Trophoblast cell (in vitro differentiated cells and primary cell): Measurements from ENCODE around the gene LRRN1.
A peak's percentile ranks its signal among the peaks of the same experiment; 100 is the strongest.

Experiments
- DNase-seq, 2 donors: peaks; one replicate each; pipeline ENCODE4 v3.0.0-alpha.2; 2016
- H2AFZ ChIP-seq: 2 replicates; pipeline ENCODE4 v1.6.1; 2013; ENCODE audit warnings: low read length, moderate library complexity, mild to moderate bottlenecking; ENCODE audit not compliant: insufficient read depth, poor library complexity
- H2AK5ac ChIP-seq: 2 replicates; pipeline ENCODE4 v1.6.1; 2013; ENCODE audit warnings: mild to moderate bottlenecking, low read length
- H2BK120ac ChIP-seq: 2 replicates; pipeline ENCODE4 v1.6.1; 2013; ENCODE audit warnings: low read length, mild to moderate bottlenecking, moderate library complexity; ENCODE audit not compliant: insufficient read depth, poor library complexity
- H2BK12ac ChIP-seq: 2 replicates; pipeline ENCODE4 v1.6.1; 2013; ENCODE audit warnings: mild to moderate bottlenecking, low read length, moderate library complexity
- H2BK5ac ChIP-seq: 2 replicates; pipeline ENCODE4 v1.6.1; 2013; ENCODE audit warnings: low read length, low read depth, moderate library complexity, mild to moderate bottlenecking; ENCODE audit not compliant: poor library complexity
- H3K14ac ChIP-seq: 2 replicates; pipeline ENCODE4 v1.6.1; 2013; ENCODE audit warnings: mild to moderate bottlenecking, low read length
- H3K18ac ChIP-seq: 2 replicates; pipeline ENCODE4 v1.6.1; 2013; ENCODE audit warnings: mild to moderate bottlenecking, low read length
- H3K23ac ChIP-seq: 2 replicates; pipeline ENCODE4 v1.6.1; 2013; ENCODE audit warnings: low read length
- H3K27ac ChIP-seq: 2 replicates; pipeline ENCODE4 v1.5.1; 2013; ENCODE audit warnings: low read depth, mild to moderate bottlenecking, inconsistent platforms, low read length, moderate library complexity
- H3K27me3 ChIP-seq: 2 replicates; pipeline ENCODE4 v1.6.1; 2013; ENCODE audit warnings: inconsistent platforms, mild to moderate bottlenecking, low read length, moderate library complexity; ENCODE audit not compliant: insufficient read depth
- H3K36me3 ChIP-seq, 2 experiments: 1 replicate in 1 of 2; 2 replicates in 1 of 2; pipeline ENCODE4 v1.6.1; 2013; ENCODE audit warnings: low read length in 2 of 2, mild to moderate bottlenecking in 2 of 2, moderate library complexity in 1 of 2; ENCODE audit not compliant: insufficient read depth in 2 of 2, control insufficient read depth in 1 of 2
- H3K4ac ChIP-seq: 2 replicates; pipeline ENCODE4 v1.6.1; 2013; ENCODE audit warnings: low read depth, mild to moderate bottlenecking, low read length, moderate library complexity
- H3K4me1 ChIP-seq, 2 experiments: 1 replicate in 1 of 2; 2 replicates in 1 of 2; pipeline ENCODE4 v1.6.1; 2013; ENCODE audit warnings: low read length in 2 of 2, mild to moderate bottlenecking in 2 of 2, moderate library complexity in 1 of 2; ENCODE audit not compliant: insufficient read depth in 2 of 2, control insufficient read depth in 1 of 2
- H3K4me2 ChIP-seq: 2 replicates; pipeline ENCODE4 v1.6.1; 2013; ENCODE audit warnings: inconsistent platforms, mild to moderate bottlenecking, low read length, moderate library complexity
- H3K4me3 ChIP-seq: 2 replicates; pipeline ENCODE4 v1.5.1; 2013; ENCODE audit warnings: mild to moderate bottlenecking, low read depth, low read length, inconsistent platforms
- H3K79me1 ChIP-seq: one replicate; pipeline ENCODE4 v1.6.1; 2013; ENCODE audit warnings: low read length
- H3K79me2 ChIP-seq: 2 replicates; pipeline ENCODE4 v1.6.1; 2013; ENCODE audit warnings: low read length, mild to moderate bottlenecking; ENCODE audit not compliant: control insufficient read depth, insufficient read depth, poor library complexity
- H3K9ac ChIP-seq: 2 replicates; pipeline ENCODE4 v1.6.1; 2013; ENCODE audit warnings: mild to moderate bottlenecking, low read length
- H3K9me3 ChIP-seq: 2 replicates; pipeline ENCODE4 v1.6.1; 2013; ENCODE audit warnings: low read depth, mild to moderate bottlenecking, control low read depth, inconsistent platforms, low read length; ENCODE audit not compliant: insufficient read depth
- H4K12ac ChIP-seq: 2 replicates; pipeline ENCODE4 v1.6.1; 2013; ENCODE audit warnings: low read depth, mild to moderate bottlenecking, low read length, moderate library complexity
- H4K8ac ChIP-seq: 2 replicates; pipeline ENCODE4 v1.6.1; 2013; ENCODE audit warnings: low read depth, mild to moderate bottlenecking, low read length, moderate library complexity
- H4K91ac ChIP-seq: one replicate; pipeline ENCODE4 v1.6.1; 2013; ENCODE audit warnings: low read depth, mild to moderate bottlenecking, low read length, moderate library complexity
- WGBS: extraction: QIAGEN DNeasy Blood & Tissue Kit; methylation state at CpG from one replicate; pipeline ENCODE4 v1.1.7; 2013; ENCODE audit warnings: missing lambda C conversion rate; ENCODE audit not compliant: insufficient read length, insufficient coverage; ENCODE audit errors: extremely low coverage; 5-methylcytosine and 5-hydroxymethylcytosine counted together

Gene LRRN1

GRCh38 chr3:3815206-3815605, 16.0 kb downstream of the LRRN1 start:
- Histone ChIP-seq H3K27me3 (no peaks in the 10 kb centered on the region), H2AFZ (no peak overlapping the region), H2BK12ac (no peak overlapping the region), H3K4me2 (no peak overlapping the region), H3K79me2 (peaks cover 3% of the 10 kb centered on the region), H3K27ac (no peak overlapping the region), H2BK120ac (no peak overlapping the region), H3K14ac (no peak overlapping the region), H3K4ac (peak overlapping the region; percentile 64), H4K12ac (no peak overlapping the region), H3K9ac (no peak overlapping the region), H3K79me1 (no peaks in the 10 kb centered on the region), H4K91ac (no peak overlapping the region), H3K36me3 (peaks cover 11 to 35% of the 10 kb centered on the region in 2 experiments), H2AK5ac (no peak overlapping the region), H3K4me3 (no peak overlapping the region), H3K18ac (no peak overlapping the region), H2BK5ac (no peak overlapping the region), H3K4me1 (no peaks in the 10 kb centered on the region), H3K23ac (no peak overlapping the region), H3K9me3 (no peaks in the 10 kb centered on the region), H4K8ac (no peak overlapping the region)
- DNase-seq: no peak
- no CpG with 5 or more reads among the region's 1 CpG for WGBS

GRCh38 chr3:3816034-3816433, 16.8 kb downstream of the LRRN1 start:
- DNase-seq: no peak
- Histone ChIP-seq H3K4me2 (no peak overlapping the region), H3K36me3 (peaks cover 9 to 35% of the 10 kb centered on the region in 2 experiments), H3K79me2 (peaks cover 2% of the 10 kb centered on the region), H3K23ac (no peak overlapping the region), H2BK120ac (no peak overlapping the region), H3K4ac (no peak overlapping the region), H3K27me3 (no peaks in the 10 kb centered on the region), H2BK12ac (no peak overlapping the region), H3K4me1 (no peaks in the 10 kb centered on the region), H3K14ac (no peak overlapping the region), H3K9me3 (no peaks in the 10 kb centered on the region), H3K79me1 (no peaks in the 10 kb centered on the region), H3K27ac (no peak overlapping the region), H4K8ac (no peak overlapping the region), H2BK5ac (no peak overlapping the region), H3K4me3 (no peak overlapping the region), H3K9ac (no peak overlapping the region), H2AK5ac (no peak overlapping the region), H4K91ac (no peak overlapping the region), H3K18ac (no peak overlapping the region), H2AFZ (no peak overlapping the region), H4K12ac (no peak overlapping the region)
- no CpG with 5 or more reads among the region's 1 CpG for WGBS

GRCh38 chr3:3817865-3818264, 18.6 kb downstream of the LRRN1 start:
- Histone ChIP-seq H2AFZ (no peak overlapping the region), H3K79me2 (no peaks in the 10 kb centered on the region), H3K14ac (no peak overlapping the region), H3K4me2 (no peak overlapping the region), H3K79me1 (no peaks in the 10 kb centered on the region), H3K23ac (no peak overlapping the region), H2AK5ac (no peak overlapping the region), H3K9ac (no peak overlapping the region), H3K27me3 (no peaks in the 10 kb centered on the region), H4K91ac (no peak overlapping the region), H2BK120ac (no peak overlapping the region), H3K4ac (peak overlapping the region; percentile 71), H3K27ac (no peak overlapping the region), H3K9me3 (no peaks in the 10 kb centered on the region), H3K4me3 (no peak overlapping the region), H3K18ac (no peak overlapping the region), H2BK5ac (no peak overlapping the region), H4K8ac (no peak overlapping the region), H3K4me1 (no peaks in the 10 kb centered on the region), H2BK12ac (no peak overlapping the region), H4K12ac (no peak overlapping the region), H3K36me3 (peaks cover 9 to 33% of the 10 kb centered on the region in 2 experiments)
- no CpG with 5 or more reads among the region's 5 CpGs for WGBS
- no peak for DNase-seq

- Histone ChIP-seq H3K18ac (no peak overlapping the region), H4K91ac (no peak overlapping the region), H3K9ac (no peak overlapping the region), H3K23ac (no peak overlapping the region), H3K36me3 (peaks cover 12 to 36% of the 10 kb centered on the region in 2 experiments), H2BK5ac (no peak overlapping the region), H3K4me2 (no peak overlapping the region), H2AK5ac (no peak overlapping the region), H4K8ac (no peak overlapping the region), H3K27ac (no peak overlapping the region), H3K9me3 (no peaks in the 10 kb centered on the region), H3K4me1 (no peaks in the 10 kb centered on the region), H4K12ac (no peak overlapping the region), H2BK12ac (no peak overlapping the region), H2BK120ac (no peak overlapping the region), H3K79me1 (no peaks in the 10 kb centered on the region), H3K4ac (no peak overlapping the region), H3K4me3 (no peak overlapping the region), H3K79me2 (peaks cover 6% of the 10 kb centered on the region), H3K27me3 (no peaks in the 10 kb centered on the region), H3K14ac (no peak overlapping the region), H2AFZ (no peak overlapping the region)
- DNase-seq: no peak
- WGBS: no CpG with 5 or more reads among the region's 4 CpGs
Measured at GRCh38 chr3:3821777-3822176, 22.5 kb downstream of the LRRN1 start.
